Measurements from ENCODE around the gene GNL1.

The GNL1 gene, protein sequence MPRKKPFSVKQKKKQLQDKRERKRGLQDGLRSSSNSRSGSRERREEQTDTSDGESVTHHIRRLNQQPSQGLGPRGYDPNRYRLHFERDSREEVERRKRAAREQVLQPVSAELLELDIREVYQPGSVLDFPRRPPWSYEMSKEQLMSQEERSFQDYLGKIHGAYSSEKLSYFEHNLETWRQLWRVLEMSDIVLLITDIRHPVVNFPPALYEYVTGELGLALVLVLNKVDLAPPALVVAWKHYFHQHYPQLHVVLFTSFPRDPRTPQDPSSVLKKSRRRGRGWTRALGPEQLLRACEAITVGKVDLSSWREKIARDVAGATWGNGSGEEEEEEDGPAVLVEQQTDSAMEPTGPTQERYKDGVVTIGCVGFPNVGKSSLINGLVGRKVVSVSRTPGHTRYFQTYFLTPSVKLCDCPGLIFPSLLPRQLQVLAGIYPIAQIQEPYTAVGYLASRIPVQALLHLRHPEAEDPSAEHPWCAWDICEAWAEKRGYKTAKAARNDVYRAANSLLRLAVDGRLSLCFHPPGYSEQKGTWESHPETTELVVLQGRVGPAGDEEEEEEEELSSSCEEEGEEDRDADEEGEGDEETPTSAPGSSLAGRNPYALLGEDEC

DNA sequence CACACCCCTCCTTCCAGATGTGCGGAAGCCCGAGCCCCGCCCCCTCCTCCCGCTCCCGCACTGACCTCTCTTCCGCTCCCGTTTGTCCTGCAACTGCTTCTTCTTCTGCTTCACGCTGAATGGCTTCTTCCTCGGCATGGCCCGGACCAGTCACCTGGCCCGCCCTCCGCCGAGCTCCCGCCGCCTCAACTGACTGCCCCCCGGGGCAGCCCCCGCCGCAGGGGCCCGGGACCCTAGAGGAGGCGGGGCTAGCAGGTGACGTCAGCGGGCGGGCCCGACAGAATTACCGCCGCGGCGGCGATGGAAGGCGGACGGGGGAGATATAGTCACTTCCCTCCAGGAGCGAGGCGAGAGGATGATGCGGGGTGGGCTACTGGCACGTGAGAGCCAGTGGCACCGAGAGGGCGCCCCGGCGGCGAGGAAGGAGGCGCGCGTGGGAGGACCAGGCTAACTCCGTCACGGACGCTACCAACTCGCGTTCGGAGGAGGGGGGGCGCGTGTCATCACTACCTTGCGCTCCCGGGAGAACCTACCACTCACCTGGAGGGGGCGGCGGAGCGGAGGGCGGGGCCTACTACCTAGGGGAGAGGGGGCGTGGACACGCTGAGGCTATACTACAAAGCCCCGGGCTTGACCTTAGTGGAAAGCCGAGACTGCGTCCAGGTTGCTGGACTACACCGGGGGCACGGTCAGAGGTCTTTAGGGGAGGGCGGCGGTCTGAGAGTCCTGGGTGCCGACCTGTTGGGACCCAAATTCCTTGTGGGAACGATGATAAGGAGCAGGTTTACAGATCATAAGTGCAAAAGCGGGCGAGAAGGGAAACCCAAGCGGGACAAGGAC is at the start of gene GNL1:
Gene GNL1, minus strand, starts transcription at position 424 of the 840 bp plus-strand sequence. Its CDS starts 286 bp downstream, at position 138.
- DNase-seq: peak; percentile 99

DNA sequence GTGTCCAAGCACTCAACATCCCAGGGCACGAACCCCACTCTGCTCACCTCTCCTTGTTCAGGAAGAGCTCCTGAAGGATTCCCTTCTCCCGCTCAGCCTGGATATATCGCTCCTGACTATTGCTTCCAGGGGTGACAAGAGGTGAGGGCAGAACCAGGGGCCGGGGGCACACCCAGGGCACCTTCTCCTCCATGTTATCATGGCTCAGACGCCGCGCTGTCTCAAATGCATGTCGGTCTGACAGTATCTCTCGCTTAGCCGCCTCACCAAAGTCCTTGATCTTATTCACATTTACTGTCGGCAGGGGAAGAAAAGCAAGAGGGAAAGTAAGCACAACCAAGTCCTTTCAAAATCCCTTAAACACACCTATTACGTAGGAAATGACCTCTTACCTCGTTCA is 47.7 kb upstream of the GNL1 start:
- no peak for DNase-seq

DNA sequence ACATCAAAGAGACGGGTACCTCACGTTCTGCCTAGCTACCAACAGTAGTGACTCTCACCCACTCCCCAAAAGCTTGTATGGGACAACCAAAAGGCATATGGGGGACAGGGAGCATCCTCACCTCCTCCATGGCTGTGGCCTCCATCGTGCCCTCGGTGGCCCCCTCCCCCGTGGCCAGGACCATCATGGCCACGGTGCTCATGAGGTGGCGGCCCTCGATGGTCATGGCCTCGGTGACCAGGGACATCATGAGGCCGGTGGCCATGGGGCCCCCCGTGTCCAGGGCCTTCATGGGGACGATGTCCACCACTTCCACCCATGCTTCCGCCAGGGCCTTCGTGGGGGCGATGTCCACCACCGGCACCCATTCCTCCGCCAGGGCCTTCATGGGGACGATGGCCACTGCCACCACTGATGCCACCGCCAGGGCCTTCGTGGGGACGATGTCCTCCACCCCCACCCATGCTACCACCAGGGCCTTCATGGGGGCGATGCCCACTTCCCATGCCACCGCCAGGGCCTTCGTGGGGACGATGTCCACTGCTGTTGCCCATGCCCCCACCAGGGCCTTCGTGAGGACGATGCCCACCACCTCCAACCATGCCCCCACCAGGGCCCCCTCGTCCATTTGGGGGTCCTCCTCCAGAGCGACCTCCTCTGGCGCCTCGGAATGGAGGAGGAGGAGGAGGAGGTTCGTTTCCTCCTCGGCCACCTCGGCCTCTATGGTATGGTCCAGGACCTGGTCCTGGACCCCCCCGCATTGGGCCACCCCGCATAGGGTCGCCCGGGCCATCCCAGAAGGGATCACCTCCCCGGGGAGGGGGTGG is 45.7 kb upstream of the GNL1 start:
- no peak for DNase-seq

DNA sequence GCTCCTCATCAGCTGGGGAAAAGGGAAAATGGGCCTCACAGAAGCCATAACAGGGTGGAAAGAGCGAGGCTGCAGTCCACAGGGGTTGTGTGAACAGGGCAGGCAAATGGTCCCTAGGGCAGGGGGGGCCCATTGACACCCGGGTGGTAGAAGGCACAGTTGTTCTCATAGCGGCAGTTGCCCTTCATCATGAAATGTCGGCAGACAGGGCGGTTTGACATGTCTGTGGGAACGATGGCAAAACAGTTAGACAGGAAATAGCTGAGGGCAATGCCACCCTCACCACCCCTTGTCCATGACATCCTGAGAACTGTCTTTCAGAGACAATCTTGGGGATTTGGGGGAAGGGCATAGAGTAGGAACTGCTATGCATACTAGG is 45.1 kb upstream of the GNL1 start:
- DNase-seq: no peak

DNA sequence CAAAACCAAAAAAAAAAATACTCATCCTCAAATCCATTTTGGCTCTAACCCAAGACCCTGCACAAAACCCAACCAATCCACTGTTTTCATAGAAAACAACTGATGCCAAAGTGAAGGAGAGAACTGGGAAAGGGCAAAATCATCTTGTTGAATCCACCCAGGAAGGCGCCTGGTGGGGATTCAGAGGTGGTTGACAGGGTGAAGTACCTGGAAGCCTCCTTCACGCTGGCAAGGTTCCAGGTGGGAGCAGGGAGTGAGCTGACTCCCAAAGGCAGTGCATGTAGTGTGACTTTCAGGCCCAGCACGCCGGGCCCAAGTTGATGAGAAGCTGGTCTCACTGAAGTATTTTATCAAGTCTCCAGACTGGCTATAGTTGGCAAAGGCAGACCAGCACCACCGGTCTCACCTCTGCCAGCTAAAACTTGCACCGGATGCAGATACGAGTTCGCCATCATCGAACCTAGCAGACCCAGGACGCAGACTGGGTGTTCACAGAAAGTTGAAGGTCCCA is 44.2 kb upstream of the GNL1 start:
- no peak for DNase-seq

DNA sequence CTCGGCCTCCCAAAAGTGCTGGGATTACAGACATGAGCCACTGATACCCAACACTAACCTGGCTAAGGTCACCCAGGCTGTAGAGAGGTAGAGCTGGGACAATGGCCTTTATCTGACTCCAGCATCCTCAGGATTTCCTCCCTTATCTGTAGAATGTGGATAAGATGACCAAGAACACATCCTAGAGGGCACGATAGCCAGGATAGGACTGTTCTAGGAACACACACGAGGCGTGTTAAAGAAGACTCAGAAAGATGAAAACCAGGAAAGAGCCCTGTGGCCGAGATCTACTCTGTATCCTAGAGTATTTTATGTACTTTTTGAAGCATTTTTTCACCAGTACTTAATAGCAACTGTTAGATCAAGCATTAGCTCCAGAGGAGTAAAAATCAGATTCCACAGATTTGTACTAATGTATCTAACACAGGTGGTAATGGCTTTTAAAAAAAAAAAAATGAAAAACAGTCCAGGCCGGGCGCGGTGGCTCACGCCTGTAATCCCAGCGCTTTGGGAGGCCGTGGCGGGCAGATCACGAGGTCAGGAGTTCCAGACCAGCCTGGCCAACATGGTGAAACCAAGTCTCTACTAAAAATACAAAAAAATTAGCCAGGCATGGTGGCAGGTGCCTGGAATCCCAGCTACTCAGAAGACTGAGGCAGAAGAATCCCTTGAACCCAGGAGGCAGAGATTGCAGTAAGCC is 43.5 kb upstream of the GNL1 start:
- DNase-seq: no peak

DNA sequence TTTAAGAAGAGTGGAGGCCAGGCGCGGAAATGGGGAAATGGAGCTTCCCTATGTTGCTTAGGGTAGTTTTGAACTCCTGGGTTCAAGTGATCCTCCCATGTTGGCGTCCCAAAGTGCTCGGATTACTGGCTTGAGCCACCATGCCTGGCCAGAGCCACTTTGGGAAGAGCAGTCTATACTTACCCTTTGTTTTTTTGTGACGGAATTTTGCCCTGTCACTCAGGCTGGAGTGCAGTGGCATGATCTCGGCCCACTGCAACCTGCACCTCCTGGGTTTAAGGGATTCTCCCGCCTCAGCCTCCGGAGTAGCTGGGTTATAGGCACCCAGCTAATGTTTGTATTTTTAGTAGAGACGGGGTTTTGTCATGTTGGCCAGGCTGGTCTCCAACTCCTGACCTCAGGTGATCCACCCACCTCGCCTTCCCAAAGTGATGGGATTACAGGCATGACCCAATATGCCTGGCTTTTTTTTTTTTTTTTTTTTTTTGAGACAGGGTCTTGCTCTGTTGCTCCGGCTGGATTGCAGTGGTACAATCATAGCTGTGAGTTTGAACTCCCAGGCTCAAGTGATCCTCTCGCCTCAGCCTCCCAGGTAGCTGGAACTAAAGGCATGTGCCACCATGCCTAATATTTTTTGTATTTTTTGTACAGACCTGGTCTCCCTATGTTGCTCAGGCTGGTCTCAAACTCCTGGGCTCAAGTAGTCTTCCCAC is 42.8 kb upstream of the GNL1 start:
- no peak for DNase-seq

DNA sequence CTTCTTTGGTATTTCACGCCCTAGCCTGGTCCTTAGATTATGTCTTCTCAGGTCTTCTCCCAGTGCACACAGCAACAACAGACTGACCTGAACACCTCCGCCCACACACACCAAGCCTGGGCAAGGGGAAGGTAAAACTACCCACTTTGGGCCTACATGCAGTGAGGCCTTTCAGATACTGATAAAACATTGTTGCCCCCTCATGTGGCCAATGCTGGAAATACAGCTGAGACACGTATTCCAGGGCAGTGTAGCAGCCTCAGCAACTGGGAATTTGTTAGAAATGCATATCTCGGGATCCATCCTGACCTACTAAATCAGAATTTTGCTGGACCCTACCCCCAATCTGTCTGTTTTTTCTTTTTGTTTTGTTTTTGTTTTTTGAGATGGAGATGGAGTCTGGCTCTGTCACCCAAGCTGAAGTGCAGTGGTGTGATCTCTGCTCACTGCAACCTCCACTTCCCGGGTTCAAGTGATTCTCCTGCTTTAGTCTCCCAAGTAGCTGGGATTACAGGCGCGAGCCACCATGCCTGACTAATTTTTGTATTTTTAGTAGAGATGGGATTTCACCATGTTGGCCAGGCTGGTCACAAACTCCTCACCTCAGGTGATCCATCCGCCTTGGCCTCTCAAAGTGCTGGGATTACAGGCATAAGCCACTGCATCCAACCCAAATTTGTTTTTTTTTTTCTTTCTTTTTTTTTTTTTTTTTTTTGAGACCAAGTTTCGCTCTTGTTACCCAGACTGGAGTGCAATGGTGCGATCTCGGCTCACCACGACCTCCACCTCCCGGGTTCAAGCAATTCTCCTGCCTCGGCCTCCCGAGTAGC is 41.2 kb upstream of the GNL1 start:
- peak; percentile 93 for DNase-seq

DNA sequence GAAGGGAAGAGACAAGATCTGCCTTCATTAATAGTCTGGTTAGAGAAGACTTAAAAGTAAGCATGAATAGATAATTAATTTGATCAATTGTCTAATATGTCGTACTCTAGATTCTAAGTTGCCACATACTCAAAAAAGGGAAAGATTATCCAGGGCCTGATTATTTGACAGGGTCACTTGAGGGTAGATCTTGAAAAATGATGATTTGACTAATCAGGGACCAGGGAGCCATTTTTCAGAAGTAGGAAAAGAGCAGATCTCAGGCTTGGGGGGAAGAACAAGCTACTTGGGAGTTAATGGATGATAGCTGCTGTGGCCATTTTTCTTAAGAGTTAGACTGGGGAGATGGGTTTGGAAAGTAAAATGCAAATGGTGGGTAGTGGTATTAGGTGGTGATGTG is 36.0 kb upstream of the GNL1 start:
- no peak for DNase-seq

DNA sequence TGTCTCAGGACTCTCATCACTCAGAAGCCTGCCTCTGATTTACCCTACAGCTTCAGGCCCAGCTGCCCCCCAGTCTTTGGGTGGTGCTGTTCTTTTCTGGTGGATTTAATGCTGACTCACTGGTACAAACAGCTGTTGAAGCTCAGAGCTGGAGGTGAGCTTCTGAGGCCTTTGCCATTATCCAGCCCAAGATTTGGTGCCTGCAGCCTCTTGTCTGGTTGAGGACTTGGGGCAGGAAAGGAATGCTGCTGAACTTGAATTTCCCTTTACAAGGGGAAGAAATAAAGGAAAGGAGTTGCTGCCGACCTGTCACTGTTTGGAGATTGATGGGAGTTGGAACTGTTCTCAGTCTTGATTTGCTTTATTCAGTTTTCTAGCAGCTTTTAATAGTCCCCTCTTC is 34.7 kb upstream of the GNL1 start:
- DNase-seq: peak; percentile 95

DNA sequence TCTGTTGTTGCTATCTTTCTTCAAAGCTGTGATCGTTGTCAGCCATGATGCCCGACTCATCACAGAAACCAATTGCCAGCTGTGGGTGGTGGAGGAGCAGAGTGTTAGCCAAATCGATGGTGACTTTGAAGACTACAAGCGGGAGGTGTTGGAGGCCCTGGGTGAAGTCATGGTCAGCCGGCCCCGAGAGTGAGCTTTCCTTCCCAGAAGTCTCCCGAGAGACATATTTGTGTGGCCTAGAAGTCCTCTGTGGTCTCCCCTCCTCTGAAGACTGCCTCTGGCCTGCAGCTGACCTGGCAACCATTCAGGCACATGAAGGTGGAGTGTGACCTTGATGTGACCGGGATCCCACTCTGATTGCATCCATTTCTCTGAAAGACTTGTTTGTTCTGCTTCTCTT is 34.2 kb upstream of the GNL1 start:
- DNase-seq: no peak

DNA sequence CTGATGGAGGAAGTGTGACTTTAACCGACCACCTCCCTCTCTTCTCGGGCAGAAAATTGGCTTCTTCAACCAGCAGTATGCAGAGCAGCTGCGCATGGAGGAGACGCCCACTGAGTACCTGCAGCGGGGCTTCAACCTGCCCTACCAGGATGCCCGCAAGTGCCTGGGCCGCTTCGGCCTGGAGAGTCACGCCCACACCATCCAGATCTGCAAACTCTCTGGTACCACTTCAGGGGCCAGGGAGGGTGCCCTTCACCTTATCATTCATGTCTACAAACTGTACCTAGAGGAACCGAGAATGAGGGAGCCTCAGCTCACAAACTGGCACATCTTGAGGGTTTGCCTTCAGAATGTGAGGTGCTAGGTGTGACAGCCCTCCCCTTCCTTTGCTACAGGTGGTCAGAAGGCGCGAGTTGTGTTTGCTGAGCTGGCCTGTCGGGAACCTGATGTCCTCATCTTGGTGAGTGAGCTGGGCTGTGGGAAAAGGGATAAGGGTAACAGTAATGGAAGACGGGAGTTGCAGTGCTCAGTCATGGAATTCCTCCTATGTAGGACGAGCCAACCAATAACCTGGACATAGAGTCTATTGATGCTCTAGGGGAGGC is 33.6 kb upstream of the GNL1 start:
- DNase-seq: no peak

DNA sequence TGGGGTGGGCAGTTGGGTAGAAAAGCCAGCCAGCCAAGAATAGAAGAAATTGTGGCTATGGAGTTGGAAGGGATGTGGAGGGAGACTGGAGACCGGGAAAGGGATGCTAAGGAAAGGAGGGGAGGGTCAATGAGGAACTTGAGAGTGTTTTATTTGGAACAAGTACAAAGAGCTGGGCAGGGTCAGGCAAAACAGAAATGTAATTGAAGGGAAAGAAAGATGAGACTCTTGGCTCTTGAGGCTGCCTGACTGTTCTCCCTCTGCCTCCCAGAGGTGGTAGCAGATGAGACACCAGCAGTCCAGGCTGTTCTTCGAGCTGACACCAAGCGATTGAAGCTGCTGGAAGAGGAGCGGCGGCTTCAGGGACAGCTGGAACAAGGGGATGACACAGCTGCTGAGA is 27.6 kb upstream of the GNL1 start:
- no peak for DNase-seq

DNA sequence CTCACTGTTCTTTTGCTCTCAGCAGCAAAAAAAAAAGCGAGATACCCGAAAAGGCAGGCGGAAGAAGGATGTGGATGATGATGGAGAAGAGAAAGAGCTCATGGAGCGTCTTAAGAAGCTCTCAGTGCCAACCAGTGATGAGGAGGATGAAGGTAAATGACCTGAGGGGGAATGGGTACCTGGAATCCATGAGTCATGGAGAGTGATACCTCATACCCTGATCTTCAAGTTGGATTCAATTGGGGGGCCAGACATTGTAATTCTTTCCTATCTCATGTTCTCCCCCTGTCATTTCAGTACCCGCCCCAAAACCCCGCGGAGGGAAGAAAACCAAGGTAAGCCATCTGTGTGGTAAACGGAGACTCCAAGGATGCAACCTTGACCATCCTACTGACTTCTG is 21.8 kb upstream of the GNL1 start:
- no peak for DNase-seq

DNA sequence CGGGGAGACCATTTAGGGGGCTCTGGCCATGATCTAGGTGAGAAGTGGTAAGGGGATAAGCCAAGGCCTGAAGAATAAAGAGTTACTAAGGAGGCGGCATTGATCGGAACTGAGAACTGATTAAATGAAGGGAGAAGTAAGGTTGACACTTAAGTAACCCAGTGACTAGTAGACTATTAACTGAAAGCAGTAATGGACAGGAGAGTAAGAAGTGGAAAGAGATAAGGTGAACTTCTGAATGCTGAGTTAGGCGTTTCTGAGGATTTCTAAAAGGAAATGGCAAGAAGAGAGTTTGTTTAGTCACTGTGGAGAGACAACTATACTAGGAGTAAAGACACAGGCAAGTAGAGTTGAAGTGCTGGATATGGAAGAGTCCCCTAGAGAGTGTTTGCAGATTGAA is 16.8 kb upstream of the GNL1 start:
- no peak for DNase-seq

DNA sequence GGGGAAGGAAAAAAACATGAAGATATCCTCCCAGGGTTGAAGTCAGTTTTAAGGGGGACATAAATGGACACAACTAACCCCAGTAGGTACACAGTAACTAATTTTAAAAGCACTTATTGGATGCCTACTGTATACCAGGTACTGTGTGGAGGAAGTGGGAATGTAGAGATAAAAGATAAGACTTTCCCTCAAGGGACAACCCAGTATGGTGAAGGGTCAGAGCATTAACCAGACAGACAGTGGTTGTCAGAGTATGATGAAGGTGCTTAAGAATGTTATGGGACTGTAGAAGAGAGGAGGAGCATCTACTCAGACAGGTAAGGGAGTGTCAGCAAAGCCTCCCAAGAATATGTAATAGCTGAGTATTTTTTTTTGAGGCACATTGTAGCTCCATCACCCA is 15.9 kb upstream of the GNL1 start:
- no peak for DNase-seq

DNA sequence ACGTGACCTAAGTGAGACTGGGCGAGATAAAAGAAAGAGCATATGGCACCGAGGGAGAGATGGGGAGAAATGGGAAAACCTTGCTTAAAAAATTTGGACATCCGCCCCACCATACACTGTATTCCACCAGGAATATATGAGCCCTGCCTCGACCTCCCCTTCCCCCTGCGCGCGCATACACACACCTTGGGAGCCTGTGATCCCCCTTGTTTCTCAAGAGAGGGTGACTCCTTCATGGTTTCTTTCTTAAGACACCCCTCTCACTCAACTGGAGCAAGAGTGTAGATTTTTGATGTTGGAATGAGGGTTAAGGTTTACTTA is 15.4 kb upstream of the GNL1 start:
- no peak for DNase-seq

DNA sequence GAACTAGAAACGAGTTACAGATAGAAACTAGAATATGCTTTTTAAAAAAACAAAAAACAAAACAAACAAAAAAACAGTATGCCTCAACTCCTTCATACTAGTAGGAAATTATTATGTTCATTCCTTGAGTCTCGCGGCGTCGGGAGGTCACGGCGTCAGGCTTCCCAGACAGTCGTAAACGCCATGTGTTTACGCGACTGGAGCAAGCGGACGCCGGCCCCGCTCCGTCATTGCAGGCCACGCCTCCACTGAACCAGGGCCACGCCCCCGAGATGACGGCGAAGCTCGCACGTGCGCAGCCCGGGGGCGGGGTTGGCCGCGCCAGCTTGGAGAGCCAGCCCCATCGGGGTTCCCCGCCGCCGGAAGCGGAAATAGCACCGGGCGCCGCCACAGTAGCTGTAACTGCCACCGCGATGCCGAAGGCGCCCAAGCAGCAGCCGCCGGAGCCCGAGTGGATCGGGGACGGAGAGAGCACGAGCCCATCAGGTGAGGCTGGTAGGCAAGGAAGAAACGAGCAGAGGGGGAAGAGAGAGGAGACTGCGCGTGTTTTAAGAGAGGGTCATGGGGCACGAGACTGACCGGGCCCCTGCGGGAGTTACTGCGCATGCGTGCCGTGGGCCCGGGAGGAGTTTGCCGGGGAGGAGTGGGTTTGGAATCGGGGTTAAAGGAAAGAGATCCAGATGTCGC is 14.9 kb upstream of the GNL1 start, which contains the start of gene ABCF1:
Gene ABCF1, plus strand, starts transcription at position 368 of the 687 bp plus-strand sequence. Its CDS starts 46 bp downstream, at position 414.
- peak; percentile 99 for DNase-seq

DNA sequence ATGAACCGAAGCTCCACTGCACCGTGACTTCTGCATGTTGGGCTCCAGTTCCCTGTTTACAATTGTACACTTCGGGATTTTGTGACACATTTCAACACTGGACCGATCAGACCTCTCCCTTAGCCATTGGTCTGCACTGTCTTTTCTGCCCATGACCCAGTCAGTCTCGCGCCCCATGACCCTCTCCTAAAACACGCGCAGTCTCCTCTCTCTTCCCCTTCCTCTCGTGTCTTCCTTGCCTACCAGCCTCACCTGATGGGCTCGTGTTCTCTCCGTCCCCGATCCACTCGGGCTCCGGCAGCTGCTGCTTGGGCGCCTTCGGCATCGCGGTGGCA is 14.4 kb upstream of the GNL1 start:
- DNase-seq: no peak

DNA sequence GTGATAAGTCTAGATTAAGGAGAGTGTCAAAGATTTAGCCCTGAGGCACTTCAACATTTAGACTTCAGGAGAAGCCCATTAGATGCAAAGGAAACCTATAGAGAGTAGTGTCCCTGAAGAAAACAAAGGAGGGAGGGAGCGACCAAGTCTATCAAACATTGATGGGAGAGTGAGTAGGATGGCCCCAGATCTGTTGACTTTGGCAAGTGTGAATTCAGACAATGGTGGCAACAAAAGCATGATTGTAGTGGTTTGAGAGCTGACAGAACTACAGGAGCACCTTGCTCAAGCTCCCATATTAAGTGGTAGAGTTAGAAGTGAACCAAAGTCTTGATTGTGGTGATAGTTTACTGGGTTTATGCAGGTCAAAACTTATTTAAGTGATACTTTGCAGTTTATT is 14.0 kb upstream of the GNL1 start:
- no peak for DNase-seq
